ENCODE measurements around the gene SPN.
"Not testable (repeated sequence)": the region's sequence is repeated elsewhere in the genome, so short reads cannot be mapped to it uniquely, and the experiment has no call there.

SPN gene

GRCh38 chr16:29701214-29701555 lies 38.1 kb downstream of the SPN start:
- DNase-seq (ENCODE audit: low read depth): no peak

- DNase-seq (ENCODE audit: low read depth): no peak
Observed at GRCh38 chr16:29702269-29702668, 39.2 kb downstream of the SPN start.

- DNase-seq (ENCODE audit: low read depth): no peak
Observed at GRCh38 chr16:29705030-29705429, 42.0 kb downstream of the SPN start.

GRCh38 chr16:29707160-29707559 lies 44.1 kb downstream of the SPN start:
- DNase-seq (ENCODE audit: low read depth): not testable (repeated sequence)

- DNase-seq (ENCODE audit: low read depth): no peak
Observed at GRCh38 chr16:29708917-29709600, 46.0 kb downstream of the SPN start.

- DNase-seq (ENCODE audit: low read depth): not testable (repeated sequence)
Observed at GRCh38 chr16:29709657-29710056, 46.6 kb downstream of the SPN start.

GRCh38 chr16:29710227-29711219 lies 47.5 kb downstream of the SPN start:
- no peak for DNase-seq (ENCODE audit: low read depth)

GRCh38 chr16:29712809-29713208 lies 49.8 kb downstream of the SPN start:
- no peak for DNase-seq (ENCODE audit: low read depth)

- DNase-seq (ENCODE audit: low read depth): no peak
Observed at GRCh38 chr16:29714396-29714795, 51.3 kb downstream of the SPN start.

- no peak for DNase-seq (ENCODE audit: low read depth)
Observed at GRCh38 chr16:29714972-29715371, 51.9 kb downstream of the SPN start.

GRCh38 chr16:29717113-29717512 lies 54.1 kb downstream of the SPN start:
- no peak for DNase-seq (ENCODE audit: low read depth)

- no peak for DNase-seq (ENCODE audit: low read depth)
Observed at GRCh38 chr16:29719063-29719462, 56.0 kb downstream of the SPN start.

Measured in CMK (cell line).